GM23248 (cell line): Measurements from ENCODE around the gene WBP2. TPM values are rescaled to one million over a fixed set of nuclear protein-coding genes. Genes with fewer than 3 reads are reported as not detected.

ENCODE experiments used
- DNase-seq: peaks from one replicate; pipeline ENCODE4 v3.0.0-alpha.2; 2015
- H2AFZ ChIP-seq: fragments of 200-600 bp; sonication (generic); 2 replicates; pipeline ENCODE4 v1.6.1; 2016; ENCODE audit warnings: antibody characterized with exemption
- H3F3A ChIP-seq: fragments of 200-600 bp; sonication (generic); 2 replicates; pipeline ENCODE4 v1.6.1; 2016; ENCODE audit warnings: mild to moderate bottlenecking, antibody characterized with exemption, mixed run types; ENCODE audit not compliant: insufficient read depth
- H3K27ac ChIP-seq: fragments of 200-600 bp; sonication (generic); 2 replicates; pipeline ENCODE4 v1.5.1; 2016; ENCODE audit warnings: mild to moderate bottlenecking
- H3K27me3 ChIP-seq: fragments of 200-600 bp; sonication (generic); replicated peaks from 2 replicates; pipeline ENCODE4 v1.6.1; 2016; ENCODE audit warnings: mild to moderate bottlenecking; ENCODE audit not compliant: insufficient read depth
- H3K36me3 ChIP-seq: fragments of 200-600 bp; sonication (generic); 2 replicates; pipeline ENCODE4 v1.6.1; 2016; ENCODE audit warnings: low read depth, mild to moderate bottlenecking
- H3K4me1 ChIP-seq: fragments of 200-600 bp; sonication (generic); 2 replicates; pipeline ENCODE4 v1.6.1; 2016; ENCODE audit warnings: mild to moderate bottlenecking; ENCODE audit not compliant: insufficient read depth
- H3K4me2 ChIP-seq: fragments of 200-600 bp; sonication (generic); one replicate; pipeline ENCODE4 v1.6.1; 2016; ENCODE audit warnings: mild to moderate bottlenecking; ENCODE audit not compliant: unreplicated experiment
- H3K4me3 ChIP-seq: fragments of 200-600 bp; sonication (generic); 2 replicates; pipeline ENCODE4 v1.5.1; 2016; ENCODE audit warnings: mild to moderate bottlenecking
- H3K79me2 ChIP-seq: fragments of 200-600 bp; sonication (generic); 2 replicates; pipeline ENCODE4 v1.6.1; 2016; ENCODE audit warnings: mild to moderate bottlenecking; ENCODE audit not compliant: insufficient read depth
- H3K9ac ChIP-seq: fragments of 200-600 bp; sonication (generic); 2 replicates; pipeline ENCODE4 v1.6.1; 2016; ENCODE audit warnings: mild to moderate bottlenecking
- H3K9me2 ChIP-seq: fragments of 200-600 bp; sonication (generic); 2 replicates; pipeline ENCODE4 v1.6.1; 2016; ENCODE audit warnings: mixed run types, mild to moderate bottlenecking, moderate library complexity; ENCODE audit not compliant: insufficient read depth
- H3K9me3 ChIP-seq: fragments of 200-600 bp; sonication (generic); one replicate; pipeline ENCODE4 v1.6.1; 2017; ENCODE audit warnings: low read depth
- H4K20me1 ChIP-seq: fragments of 200-600 bp; sonication (generic); 2 replicates; pipeline ENCODE4 v1.6.0; 2016; ENCODE audit not compliant: insufficient read depth
- EZH2 ChIP-seq: fragments of 200-600 bp; sonication (generic); IDR thresholded peaks from 2 replicates; pipeline ENCODE4 v1.6.1; 2018; ENCODE audit warnings: antibody characterized with exemption, mild to moderate bottlenecking; ENCODE audit not compliant: insufficient read depth, poor library complexity, severe bottlenecking
- EZH2phosphoT487 ChIP-seq: fragments of 200-600 bp; sonication (generic); IDR thresholded peaks from 2 replicates; pipeline ENCODE4 v1.6.1; 2018; ENCODE audit warnings: antibody characterized with exemption, moderate library complexity, mild to moderate bottlenecking, low read depth; ENCODE audit not compliant: insufficient read depth
- WGBS, 2 experiments: methylation state at CpG; one replicate each; pipeline ENCODE4 v1.1.6; 2015 to 2017; ENCODE audit warnings: low lambda C conversion rate in 2 of 2, low coverage in 1 of 2; ENCODE audit errors: missing lambda C conversion rate in 2 of 2; 5-methylcytosine and 5-hydroxymethylcytosine counted together
- in situ Hi-C: fragments of 300-500 bp; cut with MboI; formaldehyde crosslinking; loops from 2 replicates; pipeline ENCODE4 v1.15.0; 2020
- polyA plus RNA-seq: library from polyadenylated mRNA; unstranded; fragments of >200 nt; fragmentation: Nextera tagmentation; extraction: Ambion mirVana; gene quantifications from 2 replicates; pipeline ENCODE4 v1.2.1, GENCODE V29; 2016
- total RNA-seq: library from RNA; depleted of rRNA; stranded (reverse); fragments of >200 nt; shearing (Covaris generic); gene quantifications from 2 replicates; pipeline ENCODE4 v1.2.3, GENCODE V29; 2014; rRNA removed

Gene WBP2
- total RNA-seq (17.4 and 22.9 TPM in 2 replicates), polyA plus RNA-seq (59.4 and 64.8 TPM in 2 replicates)

GRCh38 chr17:75855310-75856061 is at the start of gene WBP2:
WBP2 (minus strand) TSS chr17:75855335; CDS start chr17:75855297, 38 bp downstream.
- Histone ChIP-seq H3K27me3 (no peaks in the 10 kb centered on the region), H3K79me2 (peaks cover 8% of the 10 kb centered on the region; the same call in 1 of the 2 replicates), H3K27ac (peak within 1 kb of the TSS; percentile 92), H3K9me3 (no peaks in the 10 kb centered on the region), H3K4me3 (peak within 1 kb of the TSS; percentile 82), H3K9me2 (no peaks in the 10 kb centered on the region), H2AFZ (peak within 1 kb of the TSS; percentile 75), H3K4me2 (peak within 1 kb of the TSS; percentile 95), H3K36me3 (peaks cover 10% of the 10 kb centered on the region), H3K4me1 (peaks cover 25% of the 10 kb centered on the region), H4K20me1 (no peaks in the 10 kb centered on the region), H3F3A (peaks cover 18% of the 10 kb centered on the region), H3K9ac (peak within 1 kb of the TSS; percentile 86)
- TF ChIP-seq EZH2 = no peak
- TF ChIP-seq EZH2phosphoT487 = no peak
- in situ Hi-C loops = no loop called here
- DNase-seq = peak; percentile 100
- WGBS, 2 experiments = 0 to 1% methylated on average over 33 to 44 of the region's 58 CpGs

- peaks cover 17% of the 10 kb centered on the region; the same call in 1 of the 2 replicates for H3F3A ChIP-seq
- WGBS, 2 experiments = 98% methylated on average over 6 of the region's 6 CpGs
- no peak overlapping the region for H3K4me3 ChIP-seq
- no peak for DNase-seq
- H3K9me3 ChIP-seq = no peaks in the 10 kb centered on the region
- H3K27ac ChIP-seq = no peak overlapping the region
- no peaks in the 10 kb centered on the region for H3K9me2 ChIP-seq
- no peak overlapping the region for H3K9ac ChIP-seq
- H4K20me1 ChIP-seq = no peaks in the 10 kb centered on the region
- no peak overlapping the region for H2AFZ ChIP-seq
- in situ Hi-C loops = loop anchor here (25.0 kb wide), 1 partner anchor 385 kb away; no protein-coding TSS in a partner anchor
- H3K79me2 ChIP-seq = peaks cover 13% of the 10 kb centered on the region
- peaks cover 7% of the 10 kb centered on the region; the same call in 1 of the 2 replicates for H3K4me1 ChIP-seq
- H3K4me2 ChIP-seq = no peak overlapping the region
- H3K27me3 ChIP-seq = no peaks in the 10 kb centered on the region
- no peak for TF ChIP-seq EZH2phosphoT487
- TF ChIP-seq EZH2 = no peak
- H3K36me3 ChIP-seq = no peaks in the 10 kb centered on the region; the same call in 1 of the 2 replicates
These were observed 47.3 kb upstream of the WBP2 start for GRCh38 chr17:75902406-75902805.

GRCh38 chr17:75901727-75902126 is 46.6 kb upstream of the WBP2 start:
- Histone ChIP-seq H4K20me1 (no peaks in the 10 kb centered on the region), H3K9me3 (no peaks in the 10 kb centered on the region), H3K4me3 (no peak overlapping the region), H3K4me1 (peaks cover 7% of the 10 kb centered on the region; the same call in 1 of the 2 replicates), H3K9me2 (no peaks in the 10 kb centered on the region), H3K79me2 (peaks cover 13% of the 10 kb centered on the region), H3F3A (peaks cover 20% of the 10 kb centered on the region; the same call in 1 of the 2 replicates), H3K36me3 (no peaks in the 10 kb centered on the region; the same call in 1 of the 2 replicates), H3K27ac (no peak overlapping the region), H3K27me3 (no peaks in the 10 kb centered on the region), H3K4me2 (no peak overlapping the region), H3K9ac (no peak overlapping the region), H2AFZ (no peak overlapping the region)
- WGBS, 2 experiments = 87 to 88% methylated on average over 14 to 18 of the region's 18 CpGs
- in situ Hi-C loops = loop anchor here (25.0 kb wide), 1 partner anchor 386 kb away; no protein-coding TSS in a partner anchor
- DNase-seq = no peak
- no peak for TF ChIP-seq EZH2phosphoT487
- TF ChIP-seq EZH2 = no peak

- Histone ChIP-seq H3K36me3 (no peaks in the 10 kb centered on the region; the same call in 1 of the 2 replicates), H3K9me3 (no peaks in the 10 kb centered on the region), H3K9me2 (no peaks in the 10 kb centered on the region), H3K4me3 (no peak overlapping the region), H3K79me2 (peaks cover 16% of the 10 kb centered on the region), H3K4me2 (no peak overlapping the region), H3F3A (peaks cover 20% of the 10 kb centered on the region; the same call in 1 of the 2 replicates), H3K27me3 (no peaks in the 10 kb centered on the region), H3K4me1 (peaks cover 7% of the 10 kb centered on the region; the same call in 1 of the 2 replicates), H4K20me1 (no peaks in the 10 kb centered on the region), H3K9ac (no peak overlapping the region), H2AFZ (no peak overlapping the region), H3K27ac (no peak overlapping the region)
- DNase-seq = no peak
- WGBS, 2 experiments = 85 to 90% methylated on average over 13 of the region's 13 CpGs
- TF ChIP-seq EZH2phosphoT487 (no peak), EZH2 (no peak)
- in situ Hi-C loops = loop anchor here (25.0 kb wide), 1 partner anchor 386 kb away; no protein-coding TSS in a partner anchor
These were observed 45.8 kb upstream of the WBP2 start for GRCh38 chr17:75900691-75901533.
